H9 (cell line): ENCODE data around the gene HERC3. TPM values are rescaled to one million over a fixed set of nuclear protein-coding genes. Genes with fewer than 3 reads are reported as not detected.

Experiments used
- DNase-seq: peaks from one replicate; pipeline ENCODE4 v3.0.0-alpha.2; 2017
- H2AFZ ChIP-seq: one replicate; pipeline ENCODE4 v1.6.1; 2013; ENCODE audit warnings: mild to moderate bottlenecking, low read length, control low read depth, moderate library complexity
- H2AK5ac ChIP-seq: 2 replicates; pipeline ENCODE4 v1.6.1; 2013; ENCODE audit warnings: low read length, control low read depth, mixed read lengths; ENCODE audit not compliant: insufficient read length
- H2BK120ac ChIP-seq: one replicate; pipeline ENCODE4 v1.6.1; 2013; ENCODE audit warnings: low read depth, mild to moderate bottlenecking, low read length, control low read depth, inconsistent platforms; ENCODE audit not compliant: poor library complexity, severe bottlenecking
- H2BK12ac ChIP-seq: 2 replicates; pipeline ENCODE4 v1.6.1; 2013; ENCODE audit warnings: low read length, control low read depth, mixed read lengths, low read depth; ENCODE audit not compliant: insufficient read length
- H2BK15ac ChIP-seq: 2 replicates; pipeline ENCODE4 v1.6.1; 2013; ENCODE audit warnings: low read depth, low read length, control low read depth
- H2BK20ac ChIP-seq: one replicate; pipeline ENCODE4 v1.6.1; 2013; ENCODE audit warnings: low read depth, mild to moderate bottlenecking, low read length, control low read depth, inconsistent platforms; ENCODE audit not compliant: poor library complexity, severe bottlenecking
- H2BK5ac ChIP-seq: 2 replicates; pipeline ENCODE4 v1.6.1; 2013; ENCODE audit warnings: low read length, control low read depth, mixed read lengths; ENCODE audit not compliant: insufficient read length
- H3K14ac ChIP-seq: 2 replicates; pipeline ENCODE4 v1.6.1; 2013; ENCODE audit warnings: low read length, control low read depth; ENCODE audit not compliant: insufficient read depth
- H3K18ac ChIP-seq: 2 replicates; pipeline ENCODE4 v1.6.1; 2013; ENCODE audit warnings: low read depth, mild to moderate bottlenecking, mixed read lengths, low read length, control low read depth; ENCODE audit not compliant: insufficient read length
- H3K23ac ChIP-seq: 2 replicates; pipeline ENCODE4 v1.6.1; 2013; ENCODE audit warnings: low read length, control low read depth, mixed read lengths, low read depth; ENCODE audit not compliant: insufficient read length
- H3K23me2 ChIP-seq: 2 replicates; pipeline ENCODE4 v1.6.1; 2013; ENCODE audit warnings: low read depth, mild to moderate bottlenecking, mixed read lengths, low read length, control low read depth; ENCODE audit not compliant: insufficient read length, poor library complexity, severe bottlenecking
- H3K27ac ChIP-seq: 2 replicates; pipeline ENCODE4 v1.5.1; 2013; ENCODE audit warnings: low read length, control low read depth, mixed read lengths, low read depth; ENCODE audit not compliant: insufficient read length
- H3K27me3 ChIP-seq: 2 replicates; pipeline ENCODE4 v1.6.1; 2013; ENCODE audit warnings: low read length, control low read depth, inconsistent platforms; ENCODE audit not compliant: insufficient read depth
- H3K4ac ChIP-seq: 2 replicates; pipeline ENCODE4 v1.6.1; 2013; ENCODE audit warnings: low read depth, mild to moderate bottlenecking, control low read depth, inconsistent platforms, low read length, moderate library complexity
- H3K4me1 ChIP-seq: 2 replicates; pipeline ENCODE4 v1.6.1; 2013; ENCODE audit warnings: low read length, control low read depth, inconsistent platforms; ENCODE audit not compliant: insufficient read depth
- H3K4me2 ChIP-seq: 2 replicates; pipeline ENCODE4 v1.6.1; 2013; ENCODE audit warnings: low read length, control low read depth, mixed read lengths; ENCODE audit not compliant: insufficient read length, insufficient read depth
- H3K56ac ChIP-seq: 2 replicates; pipeline ENCODE4 v1.6.1; 2013; ENCODE audit warnings: low read depth, mild to moderate bottlenecking, mixed read lengths, low read length, control low read depth; ENCODE audit not compliant: insufficient read length
- H3K79me1 ChIP-seq: 2 replicates; pipeline ENCODE4 v1.6.1; 2013; ENCODE audit warnings: low read depth, mild to moderate bottlenecking, moderate library complexity, low read length, control low read depth, inconsistent platforms; ENCODE audit not compliant: insufficient read depth, poor library complexity, severe bottlenecking
- H3K79me2 ChIP-seq: 2 replicates; pipeline ENCODE4 v1.6.1; 2013; ENCODE audit warnings: low read length, control low read depth, inconsistent platforms; ENCODE audit not compliant: insufficient read depth
- H3K9ac ChIP-seq: 2 replicates; pipeline ENCODE4 v1.6.1; 2013; ENCODE audit warnings: low read length, control low read depth, mixed read lengths; ENCODE audit not compliant: insufficient read length; ENCODE audit errors: extremely low read depth
- H3K9me3 ChIP-seq: one replicate; pipeline ENCODE4 v1.6.1; 2013; ENCODE audit warnings: low read depth, low read length, inconsistent platforms; ENCODE audit not compliant: control insufficient read depth
- H3T11ph ChIP-seq: one replicate; pipeline ENCODE4 v1.6.1; 2013; ENCODE audit warnings: mild to moderate bottlenecking, low read length, control low read depth, inconsistent platforms
- H4K20me1 ChIP-seq: one replicate; pipeline ENCODE4 v1.6.1; 2013; ENCODE audit not compliant: control insufficient read depth, insufficient read length, insufficient read depth
- H4K5ac ChIP-seq: 2 replicates; pipeline ENCODE4 v1.6.1; 2013; ENCODE audit warnings: low read depth, mild to moderate bottlenecking, mixed read lengths, low read length, control low read depth; ENCODE audit not compliant: insufficient read length
- H4K8ac ChIP-seq: replicated peaks from 2 replicates; pipeline ENCODE4 v1.6.1; 2013; ENCODE audit warnings: low read length, control low read depth, mixed read lengths, low read depth; ENCODE audit not compliant: insufficient read length
- H4K91ac ChIP-seq: 2 replicates; pipeline ENCODE4 v1.6.1; 2013; ENCODE audit warnings: low read depth, mild to moderate bottlenecking, moderate library complexity, mixed read lengths, low read length, control low read depth; ENCODE audit not compliant: insufficient read length
- H3K27ac Mint-ChIP-seq, 3 experiments: 2 replicates in 2 of 3; 3 replicates in 1 of 3; pipeline ENCODE4 v1.8.0; 2020 to 2021; ENCODE audit warnings: mixed read lengths in 3 of 3, mild to moderate bottlenecking in 1 of 3, moderate library complexity in 1 of 3
- H3K27me3 Mint-ChIP-seq: 2 replicates; pipeline ENCODE4 v1.8.0; 2021; ENCODE audit warnings: low read depth, mild to moderate bottlenecking, moderate library complexity, mixed read lengths
- H3K36me3 Mint-ChIP-seq, 3 experiments: 2 replicates in 2 of 3; 3 replicates in 1 of 3; pipeline ENCODE4 v1.8.0; 2020 to 2021; ENCODE audit warnings: low read depth in 3 of 3, mixed read lengths in 3 of 3; ENCODE audit not compliant: insufficient read depth in 1 of 3
- H3K4me1 Mint-ChIP-seq, 2 experiments: 2 replicates each; pipeline ENCODE4 v1.8.0; 2020; ENCODE audit warnings: mixed read lengths in 2 of 2
- H3K4me3 Mint-ChIP-seq, 2 experiments: 2 replicates in 1 of 2; 3 replicates in 1 of 2; pipeline ENCODE4 v1.8.0; 2020 to 2021; ENCODE audit warnings: mild to moderate bottlenecking in 2 of 2, mixed read lengths in 2 of 2, moderate library complexity in 1 of 2
- H3K9me3 Mint-ChIP-seq, 2 experiments: 2 replicates in 1 of 2; 3 replicates in 1 of 2; pipeline ENCODE4 v1.8.0; 2020; ENCODE audit warnings: mild to moderate bottlenecking in 2 of 2, mixed read lengths in 2 of 2, moderate library complexity in 1 of 2
- CTCF ChIP-seq: fragments of 200-600 bp; sonication (generic); conservative IDR thresholded peaks from 3 replicates; pipeline ENCODE4 v1.8.0; 2021; ENCODE audit warnings: antibody characterized with exemption, mild to moderate bottlenecking
- WGBS: extraction: QIAGEN DNeasy Blood & Tissue Kit; methylation state at CpG from one replicate; pipeline ENCODE4 v1.1.7; 2013; ENCODE audit warnings: missing lambda C conversion rate, low lambda C conversion rate, mixed read lengths; ENCODE audit not compliant: insufficient read length; ENCODE audit errors: extremely low coverage; 5-methylcytosine and 5-hydroxymethylcytosine counted together
- total RNA-seq: library from RNA; stranded (reverse); gene quantifications from 2 replicates; pipeline ENCODE4 v1.2.1, GENCODE V29; 2021

The HERC3 gene
- total RNA-seq, 1 experiment from 2014 or later: 2.9 TPM

- H4K8ac ChIP-seq: no peak overlapping the region
Measured at GRCh38 chr4:88582493-88582892, 9.8 kb upstream of the HERC3 start.

More at GRCh38 chr4:88582493-88582892, 9.8 kb upstream of the HERC3 start:
- Histone ChIP-seq H3K4ac (no peak overlapping the region), H4K20me1 (no peaks in the 10 kb centered on the region), H3K9ac (no peak overlapping the region), H3K4me1 (no peaks in the 10 kb centered on the region), H3K9me3 (no peaks in the 10 kb centered on the region), H2AK5ac (no peak overlapping the region), H3K79me1 (no peaks in the 10 kb centered on the region), H3K18ac (no peak overlapping the region), H3K23ac (no peak overlapping the region), H3K4me2 (no peak overlapping the region), H3K27ac (no peak overlapping the region), H2BK20ac (no peak overlapping the region), H2BK12ac (no peak overlapping the region), H3K27me3 (no peaks in the 10 kb centered on the region), H2BK5ac (no peak overlapping the region), H4K91ac (no peak overlapping the region), H2AFZ (no peak overlapping the region), H3K14ac (no peak overlapping the region), H3K23me2 (no peaks in the 10 kb centered on the region), H4K5ac (no peak overlapping the region), H3K56ac (no peak overlapping the region), H2BK120ac (no peak overlapping the region), H2BK15ac (no peak overlapping the region), H3K79me2 (no peaks in the 10 kb centered on the region), H3T11ph (no peak overlapping the region)
- no peaks in the 10 kb centered on the region for H3K36me3 Mint-ChIP-seq
- no peak overlapping the region for H3K4me3 Mint-ChIP-seq
- no peak for DNase-seq
- no peak overlapping the region for H3K27ac Mint-ChIP-seq
- H3K4me1 Mint-ChIP-seq: peaks cover 6 to 11% of the 10 kb centered on the region in 2 experiments; a peak in 3 of 4 replicates
- H3K27me3 Mint-ChIP-seq: no peaks in the 10 kb centered on the region
- TF ChIP-seq CTCF: no peak
- WGBS: no CpG with 5 or more reads among the region's 2 CpGs
- peaks cover 0 to 4% of the 10 kb centered on the region in 2 experiments; a peak in 2 of 5 replicates for H3K9me3 Mint-ChIP-seq
